WERI-Rb-1 (cell line): ENCODE results near the gene KCNN4.

Experiments
- DNase-seq: peaks from one replicate; pipeline ENCODE4 v3.0.0-alpha.2; 2020
- H3K27ac ChIP-seq: fragments of 250-450 bp; sonication (Bioruptor Pico); 2 replicates; pipeline ENCODE4 v1.5.1; 2020; ENCODE audit warnings: mild to moderate bottlenecking, moderate library complexity
- H3K27me3 ChIP-seq: fragments of 250-450 bp; sonication (Bioruptor Pico); 2 replicates; pipeline ENCODE4 v1.5.1; 2021; ENCODE audit warnings: mild to moderate bottlenecking, low read depth, moderate library complexity; ENCODE audit not compliant: insufficient read depth, severe bottlenecking
- H3K36me3 ChIP-seq: fragments of 250-450 bp; sonication (Bioruptor Pico); 2 replicates; pipeline ENCODE4 v1.5.1; 2020; ENCODE audit warnings: mild to moderate bottlenecking, moderate library complexity
- H3K4me3 ChIP-seq: 2 replicates; pipeline ENCODE4 v1.5.1; 2011; ENCODE audit warnings: low read depth, mild to moderate bottlenecking, control low read depth, low read length
- H3K9me3 ChIP-seq: fragments of 250-450 bp; sonication (Bioruptor Pico); 2 replicates; pipeline ENCODE4 v1.5.1; 2021; ENCODE audit warnings: mild to moderate bottlenecking, moderate library complexity; ENCODE audit not compliant: severe bottlenecking
- TF ChIP-seq, protein P1 (sequence below): IDR thresholded peaks from 2 replicates; pipeline ENCODE4 v1.5.1; 2011; ENCODE audit warnings: low read depth, mild to moderate bottlenecking, control low read depth, inconsistent platforms, low read length

The KCNN4 gene

DNA sequence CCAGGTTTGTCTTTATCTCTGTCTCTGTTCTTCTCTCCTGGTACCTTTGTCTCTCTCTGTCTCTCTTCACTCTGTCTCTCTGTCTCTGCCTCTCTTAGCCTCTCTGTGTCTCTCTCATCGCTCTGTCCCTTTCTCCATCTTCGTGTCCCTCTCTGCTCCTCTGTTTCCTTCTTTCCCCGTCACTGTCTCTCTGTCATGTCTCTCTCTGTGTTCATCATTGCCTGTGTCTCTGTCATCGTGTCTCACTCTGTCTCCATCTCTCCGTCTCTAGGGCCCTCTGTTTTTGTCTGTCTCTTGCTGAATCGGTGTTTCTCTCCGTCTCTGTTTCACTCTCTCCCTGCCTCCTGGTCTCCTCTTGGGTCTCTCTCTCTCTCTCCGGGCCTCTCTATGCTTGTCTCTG, 2.9 kb upstream of the KCNN4 start:
- H3K27me3 ChIP-seq = no peaks in the 10 kb centered on the region
- no peak overlapping the region for H3K27ac ChIP-seq
- no peak for DNase-seq
- H3K36me3 ChIP-seq = no peaks in the 10 kb centered on the region
- TF ChIP-seq, protein P1, sequence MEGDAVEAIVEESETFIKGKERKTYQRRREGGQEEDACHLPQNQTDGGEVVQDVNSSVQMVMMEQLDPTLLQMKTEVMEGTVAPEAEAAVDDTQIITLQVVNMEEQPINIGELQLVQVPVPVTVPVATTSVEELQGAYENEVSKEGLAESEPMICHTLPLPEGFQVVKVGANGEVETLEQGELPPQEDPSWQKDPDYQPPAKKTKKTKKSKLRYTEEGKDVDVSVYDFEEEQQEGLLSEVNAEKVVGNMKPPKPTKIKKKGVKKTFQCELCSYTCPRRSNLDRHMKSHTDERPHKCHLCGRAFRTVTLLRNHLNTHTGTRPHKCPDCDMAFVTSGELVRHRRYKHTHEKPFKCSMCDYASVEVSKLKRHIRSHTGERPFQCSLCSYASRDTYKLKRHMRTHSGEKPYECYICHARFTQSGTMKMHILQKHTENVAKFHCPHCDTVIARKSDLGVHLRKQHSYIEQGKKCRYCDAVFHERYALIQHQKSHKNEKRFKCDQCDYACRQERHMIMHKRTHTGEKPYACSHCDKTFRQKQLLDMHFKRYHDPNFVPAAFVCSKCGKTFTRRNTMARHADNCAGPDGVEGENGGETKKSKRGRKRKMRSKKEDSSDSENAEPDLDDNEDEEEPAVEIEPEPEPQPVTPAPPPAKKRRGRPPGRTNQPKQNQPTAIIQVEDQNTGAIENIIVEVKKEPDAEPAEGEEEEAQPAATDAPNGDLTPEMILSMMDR = no peak
- no peaks in the 10 kb centered on the region for H3K9me3 ChIP-seq
- no peak overlapping the region for H3K4me3 ChIP-seq

DNA sequence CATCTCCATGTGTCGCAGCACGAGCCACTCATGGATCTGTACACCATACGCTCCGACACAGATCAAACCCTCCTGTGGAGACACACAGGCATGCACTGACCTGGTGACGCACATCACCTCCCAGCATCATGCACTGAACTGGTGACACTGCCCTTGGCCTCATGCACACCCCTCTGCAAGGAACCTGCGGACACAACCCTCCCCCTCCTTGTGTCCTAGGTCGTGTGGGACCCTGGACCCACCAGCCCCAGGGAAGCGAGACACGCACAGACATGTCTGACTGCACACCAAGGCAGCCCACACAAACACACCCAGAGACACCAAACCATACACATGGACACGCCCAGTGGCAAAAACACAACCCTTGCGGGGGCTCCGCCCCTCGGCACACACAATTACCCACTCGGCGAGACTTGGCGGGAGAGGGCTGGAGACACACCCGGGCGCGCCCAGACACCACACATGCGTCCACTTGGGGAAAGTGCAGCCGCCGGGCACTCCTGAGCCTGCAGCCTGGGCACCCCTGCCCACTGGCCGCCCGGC, 2.0 kb upstream of the KCNN4 start:
- no peaks in the 10 kb centered on the region for H3K27me3 ChIP-seq
- H3K27ac ChIP-seq = no peak overlapping the region
- no peaks in the 10 kb centered on the region for H3K9me3 ChIP-seq
- H3K4me3 ChIP-seq = no peak overlapping the region
- TF ChIP-seq, protein P1 = no peak
- DNase-seq = no peak
- H3K36me3 ChIP-seq = no peaks in the 10 kb centered on the region

DNA sequence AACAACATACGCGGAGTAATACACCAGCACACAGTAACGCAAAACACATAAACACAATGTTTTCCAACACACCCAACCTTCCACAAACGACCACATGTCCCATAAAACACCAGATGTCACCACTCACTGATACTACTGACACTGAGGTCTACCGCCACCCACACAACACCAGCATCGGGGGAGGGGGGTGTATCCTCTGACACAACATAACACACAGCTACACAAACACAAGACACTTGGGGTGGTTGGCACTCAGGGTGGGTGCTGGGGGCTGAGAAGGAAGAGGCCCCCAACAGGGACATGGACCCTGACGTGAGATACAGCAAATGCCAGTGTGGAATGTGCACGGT, 1.5 kb upstream of the KCNN4 start:
- H3K4me3 ChIP-seq = no peak overlapping the region
- DNase-seq = no peak

DNA sequence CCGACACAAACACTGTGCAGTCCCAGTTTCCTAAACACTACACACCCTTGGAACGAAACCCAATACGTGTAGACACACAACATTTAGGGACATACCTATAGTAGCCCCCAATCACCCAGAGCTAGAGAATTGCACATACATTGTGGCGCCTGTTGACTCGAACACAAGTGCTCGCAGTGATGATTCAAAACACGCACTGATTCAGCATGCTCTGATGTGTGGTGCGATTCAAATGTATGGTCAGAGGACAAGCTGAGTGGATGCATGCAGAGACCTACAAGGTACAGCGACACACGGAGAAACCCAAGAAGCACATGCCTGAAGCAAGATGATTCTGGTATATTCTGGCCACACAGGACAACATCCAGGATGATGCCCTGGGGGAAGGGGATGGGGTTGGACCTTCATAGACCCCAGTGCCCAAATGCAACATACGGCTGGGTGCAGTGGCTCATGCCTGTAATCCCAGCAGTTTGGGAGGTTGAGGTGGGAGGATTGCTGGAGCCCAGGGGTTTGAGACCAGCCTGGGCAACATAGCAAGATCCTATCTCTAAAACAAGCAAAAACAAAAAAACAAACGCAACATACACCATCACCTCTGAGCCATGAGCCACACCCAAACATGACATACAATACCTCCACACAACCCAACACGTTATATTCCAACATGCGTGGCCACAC, 997 bp upstream of the KCNN4 start:
- TF ChIP-seq, protein P1 = no peak
- H3K27me3 ChIP-seq = no peaks in the 10 kb centered on the region
- H3K27ac ChIP-seq = no peak overlapping the region
- no peaks in the 10 kb centered on the region for H3K36me3 ChIP-seq
- DNase-seq = no peak
- H3K4me3 ChIP-seq = no peak overlapping the region
- no peaks in the 10 kb centered on the region for H3K9me3 ChIP-seq

More for the DNA sequence above, 1.5 kb upstream of the KCNN4 start:
- H3K9me3 ChIP-seq = no peaks in the 10 kb centered on the region
- TF ChIP-seq, protein P1 = no peak
- no peaks in the 10 kb centered on the region for H3K27me3 ChIP-seq
- H3K27ac ChIP-seq = no peak overlapping the region
- H3K36me3 ChIP-seq = no peaks in the 10 kb centered on the region

DNA sequence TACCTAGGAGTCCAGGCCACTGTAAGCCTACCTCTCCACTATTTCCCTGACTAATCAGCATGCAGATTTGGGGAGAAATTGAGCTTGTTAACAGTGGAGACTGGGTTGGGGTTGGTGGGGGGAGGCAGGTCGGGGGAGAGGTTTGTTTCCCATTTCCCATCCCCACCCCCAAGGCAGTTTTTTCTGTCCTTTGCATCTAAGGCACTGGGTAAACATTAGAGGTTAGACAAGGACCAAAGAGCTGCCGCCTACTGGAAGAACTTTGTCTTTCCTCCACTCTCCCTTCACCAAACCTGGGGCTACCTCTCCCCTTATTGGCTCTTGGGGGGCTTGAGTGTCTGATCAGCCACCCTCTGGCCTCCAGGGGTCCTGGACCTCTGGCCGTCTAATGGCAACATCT, 953 bp downstream of the KCNN4 start:
- Histone ChIP-seq H3K27ac (no peak overlapping the region), H3K36me3 (no peaks in the 10 kb centered on the region), H3K9me3 (no peaks in the 10 kb centered on the region), H3K27me3 (no peaks in the 10 kb centered on the region), H3K4me3 (no peak overlapping the region)
- DNase-seq = no peak
- TF ChIP-seq, protein P1 = no peak
